Activated CD8-positive, alpha-beta memory T cell treated with anti-CD3 and anti-CD28 coated beads, Interleukin-2, amount 10 ng/mL, durations not matched to agents 7 days and 5 days (primary cell): ENCODE data around the gene HDGFL2. TPM values are rescaled to one million over a fixed set of nuclear protein-coding genes. Genes with fewer than 3 reads are reported as not detected.

Experiments
- ATAC-seq: fragments of 150-1000 bp; cut with Tn5 transposase; one replicate; pipeline ENCODE4 v1.10.0; 2021; ENCODE audit warnings: moderate library complexity
- CTCF ChIA-PET: fragments of 350-600 bp; sonication (Branson Sonifier 250); formaldehyde crosslinking; loops from one replicate; lab custom pipeline; 2021; ENCODE audit warnings: antibody characterized with exemption; lab: Charles Lee
- DNase-seq: peaks from one replicate; pipeline ENCODE4 v3.0.0-alpha.2; 2020
- H3K27ac Mint-ChIP-seq: one replicate; pipeline ENCODE4 v1.8.0; 2021; ENCODE audit warnings: mild to moderate bottlenecking, mixed read lengths
- H3K27me3 Mint-ChIP-seq: one replicate; pipeline ENCODE4 v1.8.0; 2021; ENCODE audit warnings: mixed read lengths
- H3K36me3 Mint-ChIP-seq: one replicate; pipeline ENCODE4 v1.8.0; 2021; ENCODE audit warnings: mild to moderate bottlenecking, mixed read lengths
- H3K4me1 Mint-ChIP-seq: one replicate; pipeline ENCODE4 v1.8.0; 2021; ENCODE audit warnings: mixed read lengths
- H3K4me3 Mint-ChIP-seq: one replicate; pipeline ENCODE4 v1.8.0; 2021; ENCODE audit warnings: mild to moderate bottlenecking, moderate library complexity, mixed read lengths
- H3K9me3 Mint-ChIP-seq: one replicate; pipeline ENCODE4 v1.8.0; 2022; ENCODE audit warnings: low read depth, mixed read lengths
- total RNA-seq, 2 experiments: library from RNA; stranded (reverse); gene quantifications; one replicate each; pipeline ENCODE4 v1.2.3, GENCODE V29; 2021

HDGFL2 gene
- total RNA-seq, 2 experiments from 2014 or later = 57.8 to 60.2 TPM

DNA sequence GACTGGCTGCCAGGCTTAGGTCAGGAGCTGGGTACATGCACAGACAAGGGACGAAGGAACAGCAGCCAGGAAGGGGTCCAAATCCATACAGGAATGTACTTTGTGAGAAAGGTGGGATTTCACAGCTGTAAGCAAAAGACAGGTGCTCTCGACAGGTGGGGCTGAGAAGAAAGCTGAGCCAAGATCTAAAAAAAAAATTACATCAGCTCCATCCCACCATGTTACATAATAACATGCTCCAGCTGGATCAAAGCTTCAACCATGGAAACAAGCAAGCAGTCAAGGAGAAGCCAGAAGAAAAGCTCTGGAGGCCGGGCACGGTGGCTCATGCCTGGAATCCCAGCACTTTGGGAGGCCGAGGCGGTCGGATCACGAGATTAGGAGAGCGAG, 22.5 kb upstream of the HDGFL2 start:
- no peak overlapping the region for H3K27ac Mint-ChIP-seq
- peaks cover 15% of the 10 kb centered on the region for H3K36me3 Mint-ChIP-seq
- DNase-seq = no peak
- ATAC-seq = no peak
- no peaks in the 10 kb centered on the region for H3K4me1 Mint-ChIP-seq
- no peaks in the 10 kb centered on the region for H3K9me3 Mint-ChIP-seq
- CTCF ChIA-PET = no interaction called here
- no peak overlapping the region for H3K4me3 Mint-ChIP-seq
- H3K27me3 Mint-ChIP-seq = no peaks in the 10 kb centered on the region

DNA sequence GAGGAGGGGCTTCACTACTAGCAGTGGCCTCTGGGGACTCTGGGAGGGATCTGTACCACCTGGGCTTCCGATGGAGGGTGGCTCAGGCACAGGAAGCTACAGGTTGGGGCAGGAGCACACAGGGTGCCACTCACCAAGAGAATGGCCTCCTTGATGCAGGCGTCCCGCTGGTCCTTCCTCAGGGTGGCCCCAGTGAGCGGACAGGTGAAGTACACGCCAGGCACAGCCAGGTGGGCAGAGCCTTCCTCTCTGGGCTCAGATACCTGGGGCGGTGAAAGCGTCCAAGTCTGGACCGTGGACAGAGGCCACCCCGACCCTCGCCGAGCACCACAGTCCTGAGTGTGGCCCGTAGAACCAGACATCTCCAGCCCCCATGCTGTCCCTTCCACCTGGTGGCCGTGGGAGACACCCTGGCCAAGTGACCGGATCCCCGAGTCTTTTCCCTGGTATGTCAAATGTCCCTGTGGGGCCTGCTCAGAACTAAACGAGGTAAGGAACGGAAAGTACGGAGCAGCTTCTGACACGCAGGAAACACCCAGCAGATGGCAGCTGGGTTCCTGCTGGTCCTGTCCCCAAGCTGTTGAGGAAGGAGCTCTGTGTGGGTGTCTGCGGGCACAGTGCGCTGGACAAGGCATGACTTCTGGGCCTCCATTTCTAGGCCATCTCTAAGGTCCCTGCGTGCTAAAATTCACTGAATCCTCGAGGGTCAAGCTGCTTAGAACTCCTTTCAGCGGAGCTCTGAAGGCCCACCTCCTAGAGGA, 19.7 kb upstream of the HDGFL2 start:
- DNase-seq (peak; percentile 35), ATAC-seq (no peak)
- Mint-ChIP-seq H3K36me3 (peaks cover 15% of the 10 kb centered on the region), H3K4me3 (no peak overlapping the region), H3K27me3 (no peaks in the 10 kb centered on the region), H3K27ac (no peak overlapping the region), H3K9me3 (no peaks in the 10 kb centered on the region), H3K4me1 (peaks cover 10% of the 10 kb centered on the region)
- CTCF ChIA-PET = interaction anchor here (0.7 to 1.4 kb wide), 2 partner anchors 18 to 60 kb away, joined by 3 to 4 read pairs; no protein-coding TSS in a partner anchor

- no peak overlapping the region for H3K4me3 Mint-ChIP-seq
- H3K9me3 Mint-ChIP-seq = no peaks in the 10 kb centered on the region
- ATAC-seq = no peak
- peaks cover 13% of the 10 kb centered on the region for H3K36me3 Mint-ChIP-seq
- H3K4me1 Mint-ChIP-seq = peaks cover 13% of the 10 kb centered on the region
- H3K27ac Mint-ChIP-seq = peak overlapping the region; percentile 3
- H3K27me3 Mint-ChIP-seq = no peaks in the 10 kb centered on the region
- CTCF ChIA-PET = interaction anchor here (1.4 to 1.5 kb wide), 2 partner anchors 17 to 53 kb away, joined by 3 to 4 read pairs; partner anchors contain the start of gene SH3GL1
- no peak for DNase-seq
Measured at GRCh38 chr19:4453232-4454179, 18.6 kb upstream of the HDGFL2 start.

DNA sequence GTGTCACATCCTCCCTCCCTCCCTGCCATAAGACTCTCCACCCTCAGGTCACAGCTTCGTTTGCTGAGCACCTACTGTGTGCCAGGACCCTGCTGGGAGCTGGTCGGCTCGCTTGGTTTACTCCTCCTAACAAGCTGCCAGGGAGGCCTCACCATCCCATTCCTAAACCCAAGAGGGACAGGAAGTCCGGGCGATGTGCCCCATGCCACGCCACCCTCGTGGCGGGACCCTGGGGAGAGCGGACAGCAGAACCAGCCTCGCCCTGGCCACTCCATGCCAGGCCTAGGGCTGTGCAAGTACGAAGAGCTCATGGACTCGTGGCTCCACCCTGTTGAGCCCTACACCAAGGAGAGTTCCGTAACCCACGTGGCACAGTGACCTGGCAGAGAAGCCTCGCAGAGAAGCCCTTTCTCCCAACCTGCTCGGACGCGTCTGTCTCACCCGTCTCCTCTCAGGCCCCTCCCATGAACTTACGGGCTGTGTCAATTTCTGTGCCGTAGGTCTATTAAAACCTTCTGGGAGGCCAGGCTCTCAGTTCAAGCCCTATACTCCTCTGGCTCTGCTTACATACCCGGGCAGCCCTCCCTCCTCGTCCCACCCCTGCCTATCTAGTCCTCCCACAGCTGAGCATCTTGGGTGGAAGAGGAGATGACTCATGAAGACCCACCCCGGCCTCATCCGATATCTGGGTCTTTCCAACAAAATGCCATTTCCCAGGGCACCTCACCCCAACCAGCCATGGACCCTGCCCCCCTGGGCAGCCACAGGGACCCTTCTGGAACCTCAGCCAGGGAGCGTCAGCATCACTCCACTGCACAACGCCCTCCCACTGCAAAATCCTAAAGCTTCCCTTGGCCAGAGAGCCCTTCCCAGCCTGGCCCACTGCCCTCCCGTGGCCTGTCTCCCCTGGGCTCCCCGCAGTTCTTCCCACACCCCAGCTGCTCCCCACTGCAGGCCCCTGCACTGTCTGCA, 17.1 kb upstream of the HDGFL2 start:
- no peaks in the 10 kb centered on the region for H3K27me3 Mint-ChIP-seq
- peaks cover 4% of the 10 kb centered on the region for H3K36me3 Mint-ChIP-seq
- H3K9me3 Mint-ChIP-seq = no peaks in the 10 kb centered on the region
- CTCF ChIA-PET = interaction anchor here (1.5 kb wide), 1 partner anchor 55 kb away, joined by 3 read pairs; the partner anchor contains the start of gene SH3GL1
- H3K4me1 Mint-ChIP-seq = peaks cover 13% of the 10 kb centered on the region
- H3K4me3 Mint-ChIP-seq = no peak overlapping the region
- DNase-seq = no peak
- H3K27ac Mint-ChIP-seq = peak overlapping the region; percentile 4
- ATAC-seq = no peak

DNA sequence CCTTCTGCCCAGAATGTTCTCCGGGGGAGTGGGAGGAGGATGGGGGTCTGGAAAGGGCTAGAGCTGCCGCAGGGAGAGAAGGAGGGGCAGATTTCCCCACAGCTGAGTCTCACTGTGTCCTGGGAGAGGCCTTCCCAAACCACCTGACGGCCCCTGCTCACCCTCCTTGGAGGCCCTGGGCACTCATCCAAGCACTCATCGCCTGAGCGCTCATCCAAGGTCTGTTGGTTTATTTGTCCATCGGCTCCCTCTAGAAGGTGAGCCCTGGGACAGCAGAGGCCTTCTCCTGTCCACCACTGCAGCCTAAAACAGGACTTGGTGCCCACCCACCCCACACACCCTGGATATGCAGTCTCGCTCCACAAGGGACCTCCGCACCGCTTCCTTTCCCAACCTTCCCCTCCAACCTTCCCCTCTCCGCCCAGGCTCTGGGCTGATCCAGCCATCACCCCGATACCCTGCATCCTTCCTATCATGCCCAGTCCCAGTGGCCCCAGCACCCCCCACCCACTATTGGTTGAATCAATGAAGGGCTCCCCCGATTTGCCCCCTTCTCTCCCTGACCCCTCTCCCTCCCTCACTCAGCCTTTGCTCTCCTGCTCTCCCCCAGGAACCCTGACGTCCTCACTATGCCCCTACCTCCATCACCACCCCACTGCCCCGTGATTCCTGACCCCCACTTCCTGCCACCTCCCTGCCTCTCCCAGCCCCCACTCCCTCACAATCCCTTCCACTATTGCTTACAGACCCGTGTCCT, 16.2 kb upstream of the HDGFL2 start:
- CTCF ChIA-PET = interaction anchor here (1.0 kb wide), 1 partner anchor 178 kb away, joined by 3 read pairs; no protein-coding TSS in a partner anchor
- H3K27me3 Mint-ChIP-seq = no peaks in the 10 kb centered on the region
- H3K4me3 Mint-ChIP-seq = peak overlapping the region; percentile 86
- peak overlapping the region; percentile 83 for H3K27ac Mint-ChIP-seq
- no peaks in the 10 kb centered on the region for H3K36me3 Mint-ChIP-seq
- ATAC-seq (no peak), DNase-seq (no peak)
- H3K9me3 Mint-ChIP-seq = no peaks in the 10 kb centered on the region
- peaks cover 13% of the 10 kb centered on the region for H3K4me1 Mint-ChIP-seq

DNA sequence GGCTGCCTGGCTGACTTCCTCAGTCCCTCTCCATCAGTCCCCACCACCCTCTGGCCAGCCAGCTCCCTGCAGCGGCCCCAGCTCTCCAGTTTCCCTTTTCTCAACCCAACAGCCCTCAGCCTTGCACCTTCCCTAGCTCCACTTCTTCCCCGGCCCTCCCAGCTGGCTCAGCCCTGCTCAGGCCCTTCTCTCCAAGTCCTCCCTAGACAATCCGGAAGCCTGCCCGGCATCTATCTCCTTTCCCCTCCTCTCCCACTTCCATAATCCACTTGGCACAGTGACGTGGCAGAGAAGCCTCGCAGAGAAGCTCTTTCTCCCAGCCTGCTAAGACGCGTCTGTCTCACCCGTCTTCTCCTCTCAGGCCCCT, 15.6 kb upstream of the HDGFL2 start:
- no peaks in the 10 kb centered on the region for H3K36me3 Mint-ChIP-seq
- DNase-seq = peak; percentile 42
- no peaks in the 10 kb centered on the region for H3K9me3 Mint-ChIP-seq
- peaks cover 13% of the 10 kb centered on the region for H3K4me1 Mint-ChIP-seq
- H3K27ac Mint-ChIP-seq = peak overlapping the region; percentile 83
- no peak for ATAC-seq
- H3K27me3 Mint-ChIP-seq = no peaks in the 10 kb centered on the region
- peak overlapping the region; percentile 86 for H3K4me3 Mint-ChIP-seq
- CTCF ChIA-PET = interaction anchor here (1.0 kb wide), 2 partner anchors 68 to 177 kb away, joined by 3 to 5 read pairs; no protein-coding TSS in a partner anchor

- ATAC-seq (peak; percentile 32), DNase-seq (no peak)
- H3K9me3 Mint-ChIP-seq = no peaks in the 10 kb centered on the region
- H3K27me3 Mint-ChIP-seq = no peaks in the 10 kb centered on the region
- CTCF ChIA-PET = interaction anchor here (1.0 to 1.7 kb wide), 4 partner anchors 68 to 334 kb away, joined by 3 to 5 read pairs (median 4); partner anchors contain the start of gene FEM1A
- H3K27ac Mint-ChIP-seq = peak overlapping the region; percentile 83
- H3K4me3 Mint-ChIP-seq = peak overlapping the region; percentile 86
- H3K36me3 Mint-ChIP-seq = no peaks in the 10 kb centered on the region
- H3K4me1 Mint-ChIP-seq = peaks cover 13% of the 10 kb centered on the region
Measured at GRCh38 chr19:4456843-4457653, 15.0 kb upstream of the HDGFL2 start.

GRCh38 chr19:4457654-4458395, 14.3 kb upstream of the HDGFL2 start, which contains the start of gene UBXN6:
Gene UBXN6, minus strand, starts transcription at chr19:4457794. Its CDS starts 97 bp downstream, at chr19:4457697.
- H3K36me3 Mint-ChIP-seq = no peaks in the 10 kb centered on the region

GRCh38 chr19:4464815-4465581, 7.1 kb upstream of the HDGFL2 start:
- H3K9me3 Mint-ChIP-seq = no peaks in the 10 kb centered on the region
- no peak for DNase-seq
- H3K36me3 Mint-ChIP-seq = no peaks in the 10 kb centered on the region
- peaks cover 3% of the 10 kb centered on the region for H3K4me1 Mint-ChIP-seq
- H3K27ac Mint-ChIP-seq = no peak overlapping the region
- no peak for ATAC-seq
- no peaks in the 10 kb centered on the region for H3K27me3 Mint-ChIP-seq
- CTCF ChIA-PET = interaction anchor here (0.7 to 1.7 kb wide), 2 partner anchors 198 to 266 kb away, joined by 3 to 4 read pairs; no protein-coding TSS in a partner anchor
- no peak overlapping the region for H3K4me3 Mint-ChIP-seq

More at GRCh38 chr19:4457654-4458395, 14.3 kb upstream of the HDGFL2 start, which contains the start of gene UBXN6:
- Mint-ChIP-seq H3K4me1 (peaks cover 13% of the 10 kb centered on the region), H3K27ac (peak within 1 kb of the TSS; percentile 83), H3K4me3 (peak within 1 kb of the TSS; percentile 86), H3K27me3 (no peaks in the 10 kb centered on the region), H3K9me3 (no peaks in the 10 kb centered on the region)
- CTCF ChIA-PET = interaction anchor here (1.0 to 1.7 kb wide), 4 partner anchors 14 to 333 kb away, joined by 3 to 5 read pairs (median 5); partner anchors contain the start of genes FEM1A and HDGFL2
- DNase-seq (peak; percentile 99), ATAC-seq (peak; percentile 95)

DNA sequence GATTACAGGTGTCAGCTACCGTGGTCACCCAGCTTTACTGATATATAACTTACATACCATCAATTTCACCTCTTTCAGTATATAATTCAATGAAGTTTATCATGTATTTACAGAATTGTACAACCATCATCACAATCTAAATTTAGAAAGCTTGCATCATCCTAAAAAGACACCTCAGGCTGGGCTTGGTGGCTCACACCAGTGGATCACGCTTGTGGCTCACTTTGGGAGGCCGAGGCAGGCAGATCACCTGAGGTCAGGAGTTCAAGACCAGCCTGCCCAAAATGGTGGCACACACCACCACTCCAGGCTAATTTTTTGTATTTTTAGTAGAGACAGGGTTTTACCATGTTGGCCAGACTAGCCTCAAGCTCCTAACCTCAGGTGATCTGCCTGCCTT, 4.3 kb upstream of the HDGFL2 start:
- H3K9me3 Mint-ChIP-seq = no peaks in the 10 kb centered on the region
- no peak overlapping the region for H3K4me3 Mint-ChIP-seq
- CTCF ChIA-PET = no interaction called here
- peak; percentile 34 for DNase-seq
- ATAC-seq = no peak
- H3K4me1 Mint-ChIP-seq = peaks cover 8% of the 10 kb centered on the region
- no peak overlapping the region for H3K27ac Mint-ChIP-seq
- no peaks in the 10 kb centered on the region for H3K36me3 Mint-ChIP-seq
- H3K27me3 Mint-ChIP-seq = no peaks in the 10 kb centered on the region
